Spleen (tissue), 7 donors: ENCODE data around the gene PPP1R16B.

ENCODE experiments used
- CTCF ChIP-seq, 11 experiments: fragments of 200-600 bp in 7 of 11; fragments of 450-650 bp in 4 of 11; sonication (generic) in 4 of 11; IDR thresholded peaks in 8 of 11; conservative IDR thresholded peaks in 3 of 11; 1 replicate in 7 of 11; 2 replicates in 4 of 11; pipeline versions ENCODE4 v1.4.0 to v1.8.0; 2016 to 2021; ENCODE audit warnings: antibody characterized with exemption in 11 of 11, inconsistent platforms in 4 of 11, mild to moderate bottlenecking in 1 of 11
- POLR2A ChIP-seq, 3 donors: fragments of 450-650 bp; IDR thresholded peaks; one replicate each; pipeline ENCODE4 v1.5.1; 2017; ENCODE audit warnings: antibody characterized with exemption in 3 of 3, mild to moderate bottlenecking in 1 of 3
- POLR2AphosphoS5 ChIP-seq, 3 donors: sonication (generic); formaldehyde crosslinking; IDR thresholded peaks; one replicate each; pipeline ENCODE4 v1.5.1; 2017; ENCODE audit warnings: antibody characterized with exemption in 3 of 3
- donor health status: DM: no; HTN: no; CAD: no; lungs with moderate emphysema.
- donor health status: DM: no; HTN: no; CAD: no.
- donor health status: DM: no; HTN: no; CAD: no.

- no peak for TF ChIP-seq POLR2A (IDR thresholded peaks at IDR 0.05)
- no peak for TF ChIP-seq CTCF (IDR thresholded peaks at IDR 0.05 in 8 of 11, conservative IDR thresholded peaks at IDR 0.05 in 3 of 11)
- TF ChIP-seq POLR2AphosphoS5 (IDR thresholded peaks at IDR 0.05): no peak
Observed at GRCh38 chr20:38831995-38832620, 26.6 kb downstream of the PPP1R16B start.
